ENCODE measurements around the gene PNPLA7. TPM values are rescaled to one million over a fixed set of nuclear protein-coding genes. Genes with fewer than 3 reads are reported as not detected.
"Not testable (repeated sequence)": the region's sequence is repeated elsewhere in the genome, so short reads cannot be mapped to it uniquely, and the experiment has no call there.

Gene PNPLA7
- total and polyA plus RNA-seq, 4 donors, result 0.79 to 8.9 (median 7.7) TPM

DNA sequence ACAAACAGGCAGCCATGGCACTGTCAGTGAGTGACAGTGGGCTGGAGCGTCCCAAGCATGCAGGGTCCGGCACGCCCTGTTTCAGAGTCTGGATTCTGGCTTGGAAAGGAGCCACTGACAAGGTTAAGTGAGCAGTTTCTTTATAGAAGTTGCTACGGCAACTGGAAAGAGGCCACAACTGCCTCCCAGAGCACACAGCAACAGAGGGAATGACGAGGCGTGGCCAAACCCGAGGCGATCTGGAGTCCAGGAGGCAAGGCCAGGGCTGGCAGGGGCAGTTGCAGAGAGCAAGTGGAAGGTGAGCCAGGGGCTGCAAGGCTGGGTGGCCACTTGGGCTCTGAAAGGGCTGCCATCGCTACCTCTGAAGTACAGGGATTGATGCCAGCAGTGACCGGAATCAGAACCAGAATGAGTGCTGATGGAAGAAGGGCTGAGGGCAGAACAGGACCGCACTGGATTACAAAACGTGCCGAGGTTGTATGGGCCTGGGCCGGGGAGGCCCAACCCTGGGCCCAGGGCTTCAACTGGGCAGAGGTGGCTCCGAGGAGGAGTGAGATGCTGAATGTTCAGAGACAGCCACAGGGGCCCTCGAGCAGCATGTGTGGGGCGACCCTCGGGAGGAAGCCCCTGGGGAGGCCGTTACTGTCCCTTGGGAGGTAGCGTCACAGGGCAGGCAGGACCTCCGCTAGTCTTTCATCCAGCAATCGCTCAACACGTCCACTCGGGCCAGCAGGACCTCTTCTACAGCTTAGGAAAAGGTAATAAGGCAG, 6.1 kb upstream of the PNPLA7 start:
- ATAC-seq (ENCODE audit: insufficient read depth, low FRiP score), result no peak
- TF ChIP-seq, protein P1, sequence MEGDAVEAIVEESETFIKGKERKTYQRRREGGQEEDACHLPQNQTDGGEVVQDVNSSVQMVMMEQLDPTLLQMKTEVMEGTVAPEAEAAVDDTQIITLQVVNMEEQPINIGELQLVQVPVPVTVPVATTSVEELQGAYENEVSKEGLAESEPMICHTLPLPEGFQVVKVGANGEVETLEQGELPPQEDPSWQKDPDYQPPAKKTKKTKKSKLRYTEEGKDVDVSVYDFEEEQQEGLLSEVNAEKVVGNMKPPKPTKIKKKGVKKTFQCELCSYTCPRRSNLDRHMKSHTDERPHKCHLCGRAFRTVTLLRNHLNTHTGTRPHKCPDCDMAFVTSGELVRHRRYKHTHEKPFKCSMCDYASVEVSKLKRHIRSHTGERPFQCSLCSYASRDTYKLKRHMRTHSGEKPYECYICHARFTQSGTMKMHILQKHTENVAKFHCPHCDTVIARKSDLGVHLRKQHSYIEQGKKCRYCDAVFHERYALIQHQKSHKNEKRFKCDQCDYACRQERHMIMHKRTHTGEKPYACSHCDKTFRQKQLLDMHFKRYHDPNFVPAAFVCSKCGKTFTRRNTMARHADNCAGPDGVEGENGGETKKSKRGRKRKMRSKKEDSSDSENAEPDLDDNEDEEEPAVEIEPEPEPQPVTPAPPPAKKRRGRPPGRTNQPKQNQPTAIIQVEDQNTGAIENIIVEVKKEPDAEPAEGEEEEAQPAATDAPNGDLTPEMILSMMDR (IDR thresholded peaks at IDR 0.05; ENCODE audit: control extremely low read depth, extremely low read depth), result no peak
- H3K36me3 ChIP-seq (ENCODE audit: control insufficient read depth in 4 of 4, insufficient read depth in 4 of 4, low read length in 4 of 4), result peaks cover 3 to 21% (median 5%) of the 10 kb centered on the region in 4 donors

DNA sequence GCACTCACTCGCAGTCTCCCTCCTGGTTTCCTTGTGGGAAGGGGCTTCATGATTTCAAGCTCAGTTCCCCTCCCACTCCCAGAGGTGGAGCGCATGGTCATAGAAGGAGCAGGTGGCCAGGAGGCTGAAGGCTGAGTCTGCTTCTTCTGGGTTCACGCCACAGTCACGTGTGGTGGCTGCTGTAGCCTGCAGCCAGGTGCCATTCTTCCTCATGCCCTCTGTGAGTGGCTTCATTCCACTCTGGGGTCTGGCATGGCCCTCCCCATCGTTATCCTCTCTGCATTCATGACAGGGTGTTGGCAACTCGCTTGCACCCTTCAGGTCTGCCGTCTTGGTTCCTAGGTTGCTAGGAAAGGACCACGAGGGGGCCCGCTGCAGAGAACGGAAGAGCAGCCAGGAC, 5.0 kb upstream of the PNPLA7 start:
- TF ChIP-seq, protein P1 (IDR thresholded peaks at IDR 0.05; ENCODE audit: control extremely low read depth, extremely low read depth), result no peak
- ATAC-seq (ENCODE audit: insufficient read depth, low FRiP score), result no peak
- Histone ChIP-seq H3K4me1 (ENCODE audit: control insufficient read depth in 5 of 5, insufficient read depth in 5 of 5, low read length in 5 of 5) (peaks cover 0 to 8% (median 2%) of the 10 kb centered on the region in 5 donors), H3K27ac (ENCODE audit: low read depth in 1 of 2, low read length in 1 of 2) (no peak overlapping the region), H3K27me3 (ENCODE audit: control insufficient read depth in 3 of 3, insufficient read depth in 3 of 3, low read length in 2 of 3) (no peaks in the 10 kb centered on the region), H3K4me3 (no peak overlapping the region), H3K9ac (ENCODE audit: insufficient read depth in 1 of 2, low read length in 2 of 2) (no peak overlapping the region), H3K36me3 (ENCODE audit: control insufficient read depth in 4 of 4, insufficient read depth in 4 of 4, low read length in 4 of 4) (peaks cover 3 to 21% (median 5%) of the 10 kb centered on the region in 4 donors), H3K9me3 (ENCODE audit: control insufficient read depth in 4 of 4, insufficient read depth in 3 of 4, low read length in 3 of 4) (no peaks in the 10 kb centered on the region)
- no peak for DNase-seq
- WGBS, 2 donors, result 94 to 96% methylated on average over 10 of the region's 10 CpGs

More for the DNA sequence above, 6.1 kb upstream of the PNPLA7 start:
- Histone ChIP-seq H3K4me1 (ENCODE audit: control insufficient read depth in 5 of 5, insufficient read depth in 5 of 5, low read length in 5 of 5) (peaks cover 0 to 6% (median 0%) of the 10 kb centered on the region in 5 donors), H3K27ac (ENCODE audit: low read depth in 1 of 2, low read length in 1 of 2) (no peak overlapping the region), H3K27me3 (ENCODE audit: control insufficient read depth in 3 of 3, insufficient read depth in 3 of 3, low read length in 2 of 3) (no peaks in the 10 kb centered on the region), H3K9me3 (ENCODE audit: control insufficient read depth in 4 of 4, insufficient read depth in 3 of 4, low read length in 3 of 4) (no peaks in the 10 kb centered on the region), H3K4me3 (no peak overlapping the region), H3K9ac (ENCODE audit: insufficient read depth in 1 of 2, low read length in 2 of 2) (no peak overlapping the region)
- WGBS, 2 donors, result 85 to 94% methylated on average over 24 of the region's 24 CpGs
- DNase-seq, result no peak

DNA sequence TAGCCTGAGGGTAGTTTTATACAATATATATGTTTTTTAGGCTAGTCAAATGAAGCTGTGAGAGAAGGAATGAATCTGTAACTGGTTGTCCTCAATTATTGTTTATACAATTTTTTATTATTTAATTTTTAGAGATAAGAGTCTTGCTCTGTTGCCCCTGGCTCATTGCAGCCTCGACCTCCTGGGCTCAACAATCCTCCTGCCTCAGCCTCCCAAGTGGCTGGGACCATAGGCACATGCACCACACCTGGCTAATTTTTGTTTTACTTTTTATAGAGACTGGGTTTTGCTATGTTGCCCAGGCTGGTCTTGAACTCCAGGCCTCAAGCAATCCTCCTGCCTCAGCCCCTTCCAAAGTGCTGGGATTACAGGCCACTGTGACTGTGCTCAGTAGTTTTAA, 4.1 kb upstream of the PNPLA7 start:
- TF ChIP-seq, protein P1 (IDR thresholded peaks at IDR 0.05; ENCODE audit: control extremely low read depth, extremely low read depth), result no peak
- WGBS, 2 donors, result 93 to 94% methylated on average over 1 of the region's 1 CpG
- DNase-seq (no peak), ATAC-seq (ENCODE audit: insufficient read depth, low FRiP score) (no peak)
- Histone ChIP-seq H3K27me3 (ENCODE audit: control insufficient read depth in 3 of 3, insufficient read depth in 3 of 3, low read length in 2 of 3) (no peaks in the 10 kb centered on the region), H3K36me3 (ENCODE audit: control insufficient read depth in 4 of 4, insufficient read depth in 4 of 4, low read length in 4 of 4) (peaks cover 3 to 21% (median 5%) of the 10 kb centered on the region in 4 donors), H3K27ac (ENCODE audit: low read depth in 1 of 2, low read length in 1 of 2) (no peak overlapping the region), H3K9ac (ENCODE audit: insufficient read depth in 1 of 2, low read length in 2 of 2) (no peak overlapping the region), H3K4me3 (no peak overlapping the region), H3K9me3 (ENCODE audit: control insufficient read depth in 4 of 4, insufficient read depth in 3 of 4, low read length in 3 of 4) (no peaks in the 10 kb centered on the region), H3K4me1 (ENCODE audit: control insufficient read depth in 5 of 5, insufficient read depth in 5 of 5, low read length in 5 of 5) (peaks cover 0 to 14% (median 5%) of the 10 kb centered on the region in 5 donors)

DNA sequence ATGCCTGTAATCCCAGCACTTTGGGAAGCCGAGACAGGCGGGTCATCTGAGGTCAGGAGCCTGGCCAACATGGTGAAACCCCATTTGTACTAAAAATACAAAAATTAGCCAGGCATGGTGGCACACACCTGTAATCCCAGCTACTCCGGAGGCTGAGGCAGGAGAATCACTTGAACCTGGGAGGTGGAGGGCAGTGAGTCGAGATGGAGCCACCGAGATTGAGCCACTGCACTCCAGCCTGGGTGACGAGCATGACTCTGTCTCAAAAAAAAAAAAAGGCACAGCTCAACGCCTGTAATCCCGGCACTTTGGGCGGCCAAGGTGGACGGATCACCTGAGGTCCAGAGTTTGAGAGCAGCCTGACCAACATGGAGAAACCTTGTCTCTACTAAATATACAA, 3.5 kb upstream of the PNPLA7 start:
- not testable (repeated sequence) for H3K4me3 ChIP-seq; DNase-seq; H3K9ac ChIP-seq (ENCODE audit: insufficient read depth in 1 of 2, low read length in 2 of 2); H3K27me3 ChIP-seq (ENCODE audit: control insufficient read depth in 3 of 3, insufficient read depth in 3 of 3, low read length in 2 of 3); H3K27ac ChIP-seq (ENCODE audit: low read depth in 1 of 2, low read length in 1 of 2); ATAC-seq (ENCODE audit: insufficient read depth, low FRiP score); H3K9me3 ChIP-seq (ENCODE audit: control insufficient read depth in 4 of 4, insufficient read depth in 3 of 4, low read length in 3 of 4)
- peaks cover 3 to 21% (median 5%) of the 10 kb centered on the region in 4 donors for H3K36me3 ChIP-seq (ENCODE audit: control insufficient read depth in 4 of 4, insufficient read depth in 4 of 4, low read length in 4 of 4)
- WGBS, 2 donors, result 93 to 94% methylated on average over 10 of the region's 10 CpGs
- H3K4me1 ChIP-seq (ENCODE audit: control insufficient read depth in 5 of 5, insufficient read depth in 5 of 5, low read length in 5 of 5), result peaks cover 0 to 14% (median 6%) of the 10 kb centered on the region in 5 donors

All from lung (tissue), 12 donors.